HFF-Myc (cell line): Measurements from ENCODE around the gene ZNF71.
A peak's percentile ranks its signal among the peaks of the same experiment; 100 is the strongest.

ENCODE experiments used
- DNase-seq: peaks from one replicate; pipeline ENCODE4 v3.0.0-alpha.2; 2011; ENCODE audit warnings: low read depth; ENCODE audit errors: extremely low read depth
- H3K4me3 ChIP-seq: replicated peaks from 2 replicates; pipeline ENCODE4 v1.5.1; 2011; ENCODE audit warnings: low read depth, mild to moderate bottlenecking, control low read depth, low read length
- CTCF ChIP-seq: IDR thresholded peaks from 2 replicates; pipeline ENCODE4 v1.5.1; 2012; ENCODE audit warnings: mild to moderate bottlenecking, low read depth, low read length, control low read depth; ENCODE audit errors: missing control alignments

Gene ZNF71

GRCh38 chr19:56572589-56572988 lies 22.5 kb upstream of the ZNF71 start:
- no peak for DNase-seq
- H3K4me3 ChIP-seq: no peak overlapping the region
- TF ChIP-seq CTCF: no peak

- no peak for TF ChIP-seq CTCF
- H3K4me3 ChIP-seq: no peak overlapping the region
- DNase-seq: no peak
Measured at GRCh38 chr19:56573914-56574313, 21.2 kb upstream of the ZNF71 start.

GRCh38 chr19:56577719-56578602 lies 17.1 kb upstream of the ZNF71 start:
- no peak for TF ChIP-seq CTCF
- DNase-seq: no peak

GRCh38 chr19:56594446-56594782 lies 688 bp upstream of the ZNF71 start:
- DNase-seq: no peak
- no peak overlapping the region; the same call in 1 of the 2 replicates for H3K4me3 ChIP-seq
- TF ChIP-seq CTCF: no peak

More at GRCh38 chr19:56577719-56578602, 17.1 kb upstream of the ZNF71 start:
- H3K4me3 ChIP-seq: no peak overlapping the region

GRCh38 chr19:56595548-56595899 lies 422 bp downstream of the ZNF71 start:
- DNase-seq: no peak

GRCh38 chr19:56596676-56597075 lies 1.6 kb downstream of the ZNF71 start:
- TF ChIP-seq CTCF: no peak
- no peak overlapping the region for H3K4me3 ChIP-seq
- no peak for DNase-seq

More at GRCh38 chr19:56595548-56595899, 422 bp downstream of the ZNF71 start:
- no peak for TF ChIP-seq CTCF
- H3K4me3 ChIP-seq: peak overlapping the region; percentile 70
